ENCODE data around the gene INTS15. TPM values are rescaled to one million over a fixed set of nuclear protein-coding genes. Genes with fewer than 3 reads are reported as not detected.

Gene INTS15
- 10 to 100 TPM; 28.0 to 63.0 (median 34.0) TPM for total RNA-seq

DNA sequence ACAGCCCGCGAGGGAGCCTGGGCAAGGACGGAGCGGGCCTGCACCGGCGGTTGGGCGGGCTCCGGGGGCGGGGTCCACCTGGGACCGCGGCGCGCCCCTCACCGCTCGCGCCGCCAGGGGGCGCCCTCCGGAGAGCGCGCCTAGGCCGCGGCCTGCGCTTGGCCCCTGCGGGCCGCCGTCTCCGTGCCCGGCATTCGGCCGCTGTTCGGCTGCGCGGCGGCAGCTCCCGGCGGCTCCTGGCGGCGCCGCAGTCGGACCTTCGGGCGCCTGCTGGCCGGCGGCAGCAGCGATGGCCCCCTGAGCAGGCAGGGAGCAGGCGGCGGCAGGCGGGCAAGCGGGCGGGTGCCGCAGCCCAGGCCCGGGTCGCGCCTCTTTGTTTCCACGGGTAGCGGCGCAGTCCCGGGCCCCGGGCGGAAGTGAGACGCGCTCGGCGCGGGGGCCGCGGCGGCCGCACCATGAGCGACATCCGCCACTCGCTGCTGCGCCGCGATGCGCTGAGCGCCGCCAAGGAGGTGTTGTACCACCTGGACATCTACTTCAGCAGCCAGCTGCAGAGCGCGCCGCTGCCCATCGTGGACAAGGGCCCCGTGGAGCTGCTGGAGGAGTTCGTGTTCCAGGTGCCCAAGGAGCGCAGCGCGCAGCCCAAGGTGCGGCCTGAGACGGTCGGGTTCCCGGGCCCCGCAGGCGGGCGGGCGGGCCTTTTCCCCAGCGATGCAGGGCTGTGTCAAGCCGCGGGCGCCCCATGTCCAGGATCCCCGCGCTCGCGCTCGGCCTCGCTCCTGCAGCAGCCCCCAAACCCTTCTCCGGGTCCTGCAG, at the start of gene INTS15:
TSS of gene INTS15 (plus strand) at position 193 of the 816 bp plus-strand sequence. CDS start at position 456, 263 bp downstream.
- WGBS, 2 donors, result 0 to 1% methylated on average over 41 to 44 of the region's 107 CpGs

DNA sequence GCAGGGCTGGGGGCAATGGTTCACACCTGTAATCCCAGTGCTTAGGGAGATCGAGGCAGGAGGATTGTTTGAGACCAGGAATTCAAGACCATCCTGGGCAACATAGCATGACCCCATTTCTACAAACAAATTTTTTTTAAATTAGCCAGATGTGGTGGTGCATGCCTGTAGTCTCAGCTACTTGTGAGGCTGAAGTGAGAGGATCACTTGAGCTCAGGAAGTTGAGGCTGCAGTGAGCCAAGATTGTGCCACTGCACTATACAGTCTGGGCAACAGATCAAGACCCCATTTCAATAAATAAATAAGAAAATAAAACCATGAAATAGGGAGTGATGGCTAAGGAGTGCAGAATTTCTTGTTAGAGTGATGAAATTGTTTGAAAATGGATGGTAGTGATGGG, 47.5 kb upstream of the INTS15 start:
- Histone ChIP-seq H3K4me3 (no peak overlapping the region), H3K36me3 (no peaks in the 10 kb centered on the region), H3K9me3 (no peaks in the 10 kb centered on the region), H3K27ac (no peak overlapping the region), H3K27me3 (peaks cover 0 to 29% of the 10 kb centered on the region in 2 donors), H3K4me1 (no peaks in the 10 kb centered on the region)
- WGBS, 2 donors, result 84 to 90% methylated on average over 1 of the region's 1 CpG
- no peak for DNase-seq (ENCODE audit: low spot score in 2 of 2)
- TF ChIP-seq POLR2A (IDR thresholded peaks at IDR 0.05) (no peak), EP300 (IDR thresholded peaks at IDR 0.05) (no peak)
- TF ChIP-seq, protein P1, sequence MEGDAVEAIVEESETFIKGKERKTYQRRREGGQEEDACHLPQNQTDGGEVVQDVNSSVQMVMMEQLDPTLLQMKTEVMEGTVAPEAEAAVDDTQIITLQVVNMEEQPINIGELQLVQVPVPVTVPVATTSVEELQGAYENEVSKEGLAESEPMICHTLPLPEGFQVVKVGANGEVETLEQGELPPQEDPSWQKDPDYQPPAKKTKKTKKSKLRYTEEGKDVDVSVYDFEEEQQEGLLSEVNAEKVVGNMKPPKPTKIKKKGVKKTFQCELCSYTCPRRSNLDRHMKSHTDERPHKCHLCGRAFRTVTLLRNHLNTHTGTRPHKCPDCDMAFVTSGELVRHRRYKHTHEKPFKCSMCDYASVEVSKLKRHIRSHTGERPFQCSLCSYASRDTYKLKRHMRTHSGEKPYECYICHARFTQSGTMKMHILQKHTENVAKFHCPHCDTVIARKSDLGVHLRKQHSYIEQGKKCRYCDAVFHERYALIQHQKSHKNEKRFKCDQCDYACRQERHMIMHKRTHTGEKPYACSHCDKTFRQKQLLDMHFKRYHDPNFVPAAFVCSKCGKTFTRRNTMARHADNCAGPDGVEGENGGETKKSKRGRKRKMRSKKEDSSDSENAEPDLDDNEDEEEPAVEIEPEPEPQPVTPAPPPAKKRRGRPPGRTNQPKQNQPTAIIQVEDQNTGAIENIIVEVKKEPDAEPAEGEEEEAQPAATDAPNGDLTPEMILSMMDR (IDR thresholded peaks at IDR 0.05), result no peak

More for the DNA sequence above, at the start of gene INTS15:
- H3K27me3 ChIP-seq, result no peaks in the 10 kb centered on the region
- H3K9me3 ChIP-seq, result no peaks in the 10 kb centered on the region
- peak within 1 kb of the TSS in 3 of 4 donors; percentile 69 to 86 (median 82) for H3K27ac ChIP-seq
- peaks cover 0 to 70% (median 14%) of the 10 kb centered on the region in 3 donors for H3K36me3 ChIP-seq
- TF ChIP-seq EP300 (IDR thresholded peaks at IDR 0.05) (peak in 1 of 2 donors; percentile 29), POLR2A (IDR thresholded peaks at IDR 0.05) (peak; percentile 13 to 63)
- TF ChIP-seq, protein P1 (IDR thresholded peaks at IDR 0.05), result peak; percentile 82 to 99 (median 99)
- H3K4me3 ChIP-seq, result peak within 1 kb of the TSS; percentile 59 to 93 (median 77)
- peaks cover 0 to 25% (median 10%) of the 10 kb centered on the region in 4 donors for H3K4me1 ChIP-seq
- DNase-seq (ENCODE audit: low spot score in 2 of 2), result peak; percentile 26 to 43

DNA sequence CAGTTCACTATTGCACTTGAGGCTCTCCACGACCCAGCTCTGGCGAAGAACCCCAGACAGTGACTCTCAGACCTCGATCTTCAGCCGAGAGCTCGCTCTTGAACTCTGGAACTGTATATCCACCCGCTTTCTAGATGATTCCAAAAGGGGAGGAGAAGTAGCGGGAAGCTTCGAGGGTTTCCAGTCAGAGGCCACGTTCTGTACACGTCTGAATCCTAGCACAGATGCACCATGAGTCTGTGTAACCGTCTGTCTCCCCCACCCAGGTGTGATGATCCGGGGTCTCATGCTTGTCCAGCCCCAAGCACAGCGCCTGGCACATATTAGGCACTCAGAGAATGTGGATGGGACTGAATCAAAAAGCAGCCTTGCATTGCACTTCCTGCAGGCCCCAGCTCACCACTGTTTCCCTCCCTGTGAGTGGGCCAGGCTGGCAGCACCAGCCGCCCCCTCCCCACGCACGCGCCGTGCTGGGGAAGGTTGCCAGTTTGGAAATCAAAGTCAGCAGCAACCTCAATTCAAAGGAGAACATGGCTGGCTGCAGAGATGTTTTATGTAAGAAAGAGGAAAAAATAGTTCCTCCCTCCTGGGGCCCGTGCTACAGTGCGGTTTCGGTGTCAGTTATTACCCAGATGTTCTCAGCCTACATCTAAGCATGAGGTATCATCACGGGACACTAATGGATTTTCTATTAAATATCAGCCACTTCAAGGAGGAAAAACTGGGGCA, 44.3 kb upstream of the INTS15 start:
- WGBS, 2 donors, result 72 to 74% methylated on average over 20 to 22 of the region's 22 CpGs
- Histone ChIP-seq H3K27me3 (no peaks in the 10 kb centered on the region), H3K9me3 (no peaks in the 10 kb centered on the region), H3K36me3 (no peaks in the 10 kb centered on the region), H3K4me3 (no peak overlapping the region), H3K27ac (no peak overlapping the region), H3K4me1 (no peaks in the 10 kb centered on the region)
- TF ChIP-seq, protein P1 (IDR thresholded peaks at IDR 0.05), result no peak
- TF ChIP-seq POLR2A (IDR thresholded peaks at IDR 0.05) (no peak), EP300 (IDR thresholded peaks at IDR 0.05) (no peak)
- no peak for DNase-seq (ENCODE audit: low spot score in 2 of 2)

DNA sequence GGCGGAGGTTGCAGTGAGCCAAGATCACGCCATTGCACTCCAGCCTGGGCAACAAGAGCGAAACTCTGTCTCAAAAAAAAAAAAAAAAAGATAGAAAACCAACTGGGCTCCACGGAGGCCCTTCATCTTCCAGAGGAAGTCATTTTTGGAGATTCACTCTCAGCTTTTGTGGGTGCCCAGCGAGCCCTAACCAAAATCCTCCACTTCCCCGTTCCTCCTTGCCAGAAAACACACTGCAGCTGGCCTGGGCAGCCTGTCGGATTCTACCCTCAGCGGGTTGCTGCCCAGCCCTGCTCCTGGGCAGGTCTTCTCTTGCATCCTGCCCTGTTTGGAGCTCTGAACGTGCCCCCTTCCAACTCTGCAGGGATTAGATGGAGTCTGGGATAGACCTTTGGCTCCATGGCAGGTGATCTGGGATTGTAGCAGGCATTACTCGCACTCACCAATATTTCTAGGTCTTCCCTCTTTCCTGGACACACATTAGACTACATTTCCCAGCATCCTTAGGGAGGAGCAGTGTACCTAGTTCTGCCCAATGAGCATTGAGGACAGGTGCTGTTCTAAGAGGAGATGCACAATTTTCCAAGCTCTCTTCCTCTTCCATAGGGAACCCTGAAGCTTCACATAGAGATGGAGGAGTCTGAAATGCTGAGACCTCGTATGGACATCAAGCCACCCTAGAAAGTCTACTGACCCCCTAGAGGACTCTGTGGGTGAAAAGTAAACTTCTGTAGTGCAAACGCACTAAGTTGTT, 43.1 kb upstream of the INTS15 start:
- H3K4me3 ChIP-seq, result no peak overlapping the region
- no peaks in the 10 kb centered on the region for H3K36me3 ChIP-seq
- H3K4me1 ChIP-seq, result no peaks in the 10 kb centered on the region
- no peaks in the 10 kb centered on the region for H3K9me3 ChIP-seq
- no peaks in the 10 kb centered on the region for H3K27me3 ChIP-seq
- WGBS, 2 donors, result 74 to 84% methylated on average over 12 of the region's 12 CpGs
- H3K27ac ChIP-seq, result no peak overlapping the region
- TF ChIP-seq EP300 (IDR thresholded peaks at IDR 0.05), result no peak
- TF ChIP-seq POLR2A (IDR thresholded peaks at IDR 0.05), result no peak
- TF ChIP-seq, protein P1 (IDR thresholded peaks at IDR 0.05), result no peak
- DNase-seq (ENCODE audit: low spot score in 2 of 2), result no peak

Measured in tibial nerve (tissue), 4 donors.